HG02943 (cell line): ENCODE data around the gene TMEM145.
"Not testable (repeated sequence)": the region's sequence is repeated elsewhere in the genome, so short reads cannot be mapped to it uniquely, and the experiment has no call there.

ENCODE experiments used
- ATAC-seq: cut with Tn5 transposase; IDR thresholded peaks from one replicate; pipeline ENCODE4 v1.9.1; 2021; ENCODE audit warnings: mild to moderate bottlenecking, low read depth, moderate library complexity; ENCODE audit not compliant: unreplicated experiment

The TMEM145 gene

DNA sequence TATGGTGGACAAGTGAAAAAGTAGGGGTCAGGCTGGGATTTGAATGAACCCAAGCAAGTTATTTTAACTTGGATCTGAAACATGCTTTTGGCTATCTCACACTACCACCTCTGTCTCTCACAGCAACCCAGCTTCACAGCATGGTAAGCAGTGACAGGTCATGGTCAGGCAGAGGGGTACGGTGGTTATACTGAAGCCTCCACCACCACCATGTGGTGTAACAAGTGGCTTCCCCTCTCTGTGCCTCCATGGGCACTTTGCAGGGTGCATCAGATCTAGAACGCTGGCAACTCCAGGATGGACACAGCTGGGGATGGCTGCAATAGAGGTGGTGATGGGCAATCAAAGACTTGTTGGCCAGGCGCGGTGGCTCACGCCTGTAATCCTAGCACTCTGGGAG is 739 bp upstream of the TMEM145 start:
- no peak for ATAC-seq

- no peak for ATAC-seq
Measured at GRCh38 chr19:42313840-42314755, 989 bp downstream of the TMEM145 start.

DNA sequence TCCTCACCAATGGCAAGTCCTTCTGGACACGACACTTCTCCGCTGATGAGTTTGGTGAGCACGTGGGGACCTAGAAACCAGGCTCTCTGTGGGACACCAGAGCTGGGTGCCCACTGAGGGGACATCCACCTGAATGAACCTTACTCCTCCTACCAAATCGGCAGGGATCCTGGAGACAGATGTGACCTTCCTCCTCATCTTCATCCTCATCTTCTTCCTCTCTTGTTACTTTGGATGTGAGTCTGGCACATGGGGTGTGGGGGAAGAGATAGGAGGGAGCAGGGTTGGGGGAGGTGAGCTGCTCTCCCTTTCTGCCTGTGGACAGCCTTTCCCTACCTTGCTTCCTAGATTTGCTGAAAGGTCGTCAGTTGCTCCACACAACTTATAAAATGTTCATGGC is 1.9 kb downstream of the TMEM145 start:
- ATAC-seq, result no peak

- no peak for ATAC-seq
Measured at GRCh38 chr19:42316223-42317211, 3.4 kb downstream of the TMEM145 start.

GRCh38 chr19:42317535-42317934 is 4.4 kb downstream of the TMEM145 start:
- ATAC-seq, result no peak

DNA sequence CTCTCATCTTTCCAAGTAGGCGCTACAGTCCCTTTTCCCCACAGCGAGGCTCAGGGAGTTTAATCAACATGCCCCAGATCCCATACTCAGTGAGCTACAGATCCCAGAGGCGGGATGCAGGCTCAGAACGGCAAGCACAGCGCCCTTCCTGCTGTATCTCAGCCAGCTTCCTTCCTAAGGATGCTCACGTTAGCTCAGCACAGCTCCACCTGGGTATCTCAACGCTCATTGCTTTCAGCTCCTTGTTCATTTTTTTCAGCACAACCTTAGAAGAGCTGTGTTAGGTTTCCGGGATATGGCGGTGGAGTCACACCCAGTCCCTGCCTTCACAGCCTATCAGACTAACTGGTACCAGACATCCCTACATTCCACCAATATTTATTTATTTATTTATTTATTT is 9.2 kb downstream of the TMEM145 start:
- no peak for ATAC-seq

DNA sequence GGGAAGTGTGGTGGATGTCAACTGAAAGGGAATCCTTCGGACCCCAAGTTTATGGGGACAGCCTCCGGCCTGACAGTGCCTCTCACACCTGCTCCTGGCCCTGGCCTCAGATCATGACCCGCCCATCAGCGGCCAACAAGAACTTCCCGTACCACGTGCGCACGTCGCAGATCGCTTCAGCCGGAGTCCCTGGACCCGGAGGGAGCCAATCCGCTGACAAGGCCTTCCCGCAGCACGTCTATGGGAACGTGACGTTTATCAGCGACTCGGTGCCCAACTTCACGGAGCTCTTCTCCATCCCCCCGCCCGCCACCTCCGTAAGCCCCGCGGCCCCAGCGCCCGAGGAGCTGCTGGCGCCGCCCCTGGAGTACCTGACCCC is 10.4 kb downstream of the TMEM145 start:
- ATAC-seq, result no peak

DNA sequence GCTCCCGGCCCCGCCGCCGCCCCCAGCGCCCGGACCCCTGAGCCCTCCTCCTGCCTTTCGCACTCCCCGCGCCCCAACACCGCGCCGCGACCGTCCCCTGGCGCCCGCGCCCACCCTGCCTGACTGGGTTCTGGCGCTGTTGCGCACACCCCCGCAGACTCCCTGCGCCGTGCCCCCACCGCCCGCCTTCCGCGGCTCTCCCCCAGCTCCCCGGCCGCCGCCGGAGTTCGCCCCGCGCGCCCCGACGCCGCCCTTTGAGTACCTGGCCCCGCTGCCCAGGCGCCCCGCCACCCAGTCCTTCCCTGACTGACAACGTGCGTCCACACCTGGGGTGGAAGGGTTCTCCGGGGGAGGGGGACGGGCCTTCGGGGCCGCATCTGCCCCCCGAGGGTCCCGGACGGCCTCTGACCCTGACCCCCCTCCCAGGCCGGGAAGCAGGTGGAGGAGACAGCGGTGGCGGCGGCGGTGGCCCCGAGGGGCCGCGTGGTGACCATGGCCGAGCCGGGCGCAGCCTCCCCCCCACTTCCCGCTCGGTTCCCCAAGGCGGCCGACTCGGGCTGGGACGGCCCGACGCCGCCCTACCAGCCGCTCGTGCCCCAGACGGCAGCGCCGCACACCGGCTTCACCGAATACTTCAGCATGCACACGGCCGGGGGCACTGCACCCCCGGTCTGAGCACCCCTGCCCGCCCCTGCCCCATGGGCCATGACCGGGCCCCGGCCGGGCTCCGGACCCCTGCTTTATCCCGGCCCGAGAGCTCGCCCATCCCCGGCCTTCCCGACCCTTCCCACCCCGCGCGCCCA is 10.9 kb downstream of the TMEM145 start:
- ATAC-seq, result no peak

DNA sequence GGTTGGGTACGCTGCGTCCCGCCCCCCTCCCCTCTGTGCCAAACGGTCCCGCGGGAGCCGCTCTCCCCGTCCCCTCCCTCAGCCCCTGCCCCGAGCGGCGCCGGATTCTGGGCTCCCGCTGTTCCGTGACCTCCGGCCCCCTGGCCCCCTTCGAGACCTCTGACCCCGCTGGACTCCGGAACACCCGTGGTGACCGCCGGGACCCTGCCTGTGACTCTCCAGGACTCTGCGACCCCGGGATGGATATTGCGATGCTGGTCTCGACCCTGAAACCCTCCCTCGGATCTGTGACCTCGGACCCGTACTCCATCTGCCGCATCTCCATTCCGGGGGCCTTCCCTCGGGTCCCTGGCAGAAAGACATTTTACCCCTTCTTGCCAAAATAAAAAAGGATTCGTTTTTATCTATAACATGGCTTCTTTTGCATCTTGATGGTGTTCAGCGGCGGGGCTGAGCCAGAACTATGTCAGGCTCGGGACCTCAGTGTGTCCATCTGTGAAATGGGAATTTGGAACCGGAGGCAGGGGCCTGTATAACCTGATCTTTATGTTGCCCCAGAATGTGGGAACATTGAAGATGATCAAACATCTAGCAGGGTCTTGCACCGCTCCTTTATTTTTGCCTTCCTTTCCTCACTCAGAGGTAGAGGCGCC is 11.7 kb downstream of the TMEM145 start:
- no peak for ATAC-seq

DNA sequence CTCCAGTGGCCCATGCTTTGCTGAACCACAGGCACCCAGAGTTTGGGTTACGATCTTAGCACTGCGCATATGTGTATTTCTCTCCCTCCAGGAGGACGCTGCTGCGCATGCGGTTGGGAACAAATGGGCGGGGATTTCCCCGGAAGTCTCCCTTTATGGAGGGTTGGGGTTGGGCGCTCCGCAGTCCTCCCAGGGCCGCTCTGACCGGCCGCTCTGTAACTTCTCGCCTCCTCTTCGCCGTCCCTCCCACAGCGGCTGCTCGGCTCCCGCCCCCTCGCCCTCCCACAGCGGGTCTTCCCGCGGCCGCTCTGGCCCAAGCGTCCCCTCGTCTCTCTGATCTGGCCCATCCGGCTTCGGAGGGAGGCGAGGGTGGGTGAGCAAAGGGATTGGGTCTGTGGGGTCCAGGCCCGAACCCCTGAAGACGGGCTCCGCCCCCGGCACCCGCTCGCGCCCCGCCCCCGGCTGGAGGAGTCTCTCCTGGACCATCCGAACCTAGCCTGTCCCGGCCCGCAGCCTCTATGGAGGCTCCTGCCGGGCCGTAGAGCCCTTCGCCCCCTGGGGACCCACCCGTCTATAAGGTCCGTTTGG is 12.3 kb downstream of the TMEM145 start, which contains the start of gene MEGF8:
MEGF8 (plus strand) TSS at position 328 of the 588 bp plus-strand sequence. CDS start 609 bp downstream, outside the sequence.
- ATAC-seq, result peak; percentile 93

DNA sequence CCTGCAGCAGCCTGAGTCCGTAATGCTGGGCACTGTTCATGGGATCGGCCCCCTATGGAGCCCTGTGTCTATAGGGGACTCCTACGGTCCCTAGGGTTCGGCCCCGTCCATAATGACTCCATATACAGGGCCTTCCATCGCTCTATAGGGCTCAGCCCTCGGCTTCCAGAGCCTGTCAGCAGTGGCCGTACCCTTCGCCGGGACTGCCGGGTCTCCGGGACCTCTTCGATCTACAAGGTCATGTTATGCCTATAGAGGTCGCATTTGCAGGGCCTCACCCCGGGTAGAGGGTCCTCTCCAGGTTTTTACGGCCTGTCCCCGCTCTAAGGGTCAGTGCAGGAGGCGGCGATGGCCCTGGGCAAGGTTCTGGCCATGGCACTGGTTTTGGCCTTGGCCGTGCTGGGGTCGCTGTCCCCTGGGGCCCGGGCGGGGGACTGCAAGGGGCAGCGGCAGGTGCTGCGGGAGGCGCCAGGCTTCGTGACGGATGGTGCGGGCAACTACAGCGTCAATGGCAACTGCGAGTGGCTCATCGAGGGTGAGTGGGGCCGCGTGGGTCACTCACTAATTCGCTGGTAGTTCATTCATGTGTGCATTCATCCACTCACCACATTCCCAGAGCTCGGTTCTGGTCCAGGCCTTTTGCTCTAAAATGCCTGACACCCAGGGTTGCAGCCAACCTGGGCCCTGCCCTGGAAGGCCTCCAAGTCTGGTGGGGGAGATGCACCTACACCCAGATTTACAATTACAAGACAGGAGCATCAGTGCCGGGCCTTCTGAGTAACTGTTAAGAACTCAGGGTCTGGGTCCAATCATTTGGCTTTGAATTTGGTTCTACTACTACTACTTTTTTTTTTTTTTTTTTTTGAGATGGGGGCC is 13.0 kb downstream of the TMEM145 start:
- ATAC-seq, result no peak

GRCh38 chr19:42326969-42327368 is 13.9 kb downstream of the TMEM145 start:
- ATAC-seq, result no peak

DNA sequence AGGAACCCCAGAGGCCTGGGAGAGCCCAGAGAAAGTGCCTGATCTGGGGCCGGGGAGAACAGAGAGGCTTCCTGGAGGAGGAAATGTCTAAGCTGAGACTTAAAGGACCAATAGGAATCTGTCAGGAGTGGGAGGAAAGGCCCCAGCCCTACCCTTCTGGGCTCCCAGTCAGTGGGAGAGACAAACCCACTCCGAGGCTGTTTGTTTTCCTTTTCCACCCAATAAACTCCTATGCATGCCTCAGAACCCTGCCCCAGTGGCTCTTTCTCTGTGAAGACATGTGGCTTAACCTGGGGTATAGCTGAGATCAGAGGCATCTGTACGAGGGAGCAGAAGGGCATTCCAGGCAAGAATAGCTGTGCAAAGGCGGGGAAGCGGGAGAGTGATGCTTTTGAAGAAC is 14.3 kb downstream of the TMEM145 start:
- no peak for ATAC-seq

DNA sequence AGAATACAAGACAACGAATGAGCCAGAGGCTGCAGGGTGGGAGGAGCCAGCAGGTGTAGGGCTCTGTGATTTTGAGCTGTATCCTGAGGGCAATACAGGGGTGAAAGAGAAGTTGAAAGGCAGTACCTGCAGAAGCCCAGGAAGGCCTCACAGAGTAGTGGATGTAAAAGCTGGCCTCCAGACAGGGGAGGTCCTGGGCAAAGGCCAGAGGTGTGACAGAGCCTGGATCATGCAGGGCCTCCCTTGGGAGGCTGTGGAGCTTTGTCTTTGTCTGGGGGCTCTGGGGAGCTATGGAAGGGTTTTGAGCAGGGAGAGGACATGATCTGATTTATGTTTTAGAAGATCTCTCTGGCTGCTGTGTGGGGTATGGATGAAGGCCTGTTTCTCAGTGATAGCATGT is 15.0 kb downstream of the TMEM145 start:
- ATAC-seq, result no peak

DNA sequence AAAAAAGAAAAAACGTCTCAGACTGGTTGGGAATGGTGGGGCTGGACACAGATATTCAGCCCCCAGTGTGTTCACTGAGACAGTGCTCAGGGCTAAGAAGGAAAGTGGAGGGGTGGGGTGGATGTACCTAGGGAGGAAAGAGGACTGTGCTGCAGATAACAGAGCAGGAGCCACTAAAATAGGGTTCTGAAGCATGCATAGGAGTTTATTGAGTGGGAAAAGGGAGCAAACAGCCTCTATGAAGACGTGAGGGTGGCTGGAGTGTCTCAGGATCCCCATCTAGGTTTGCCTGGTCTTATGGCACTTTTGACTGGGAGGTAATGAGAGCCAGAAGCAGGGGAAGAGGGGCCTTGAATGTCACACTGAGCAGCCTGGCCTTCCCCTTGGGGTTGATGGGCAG is 15.7 kb downstream of the TMEM145 start:
- ATAC-seq, result no peak

- no peak for ATAC-seq
Measured at GRCh38 chr19:42330241-42330711, 17.2 kb downstream of the TMEM145 start.

- ATAC-seq, result not testable (repeated sequence)
Measured at GRCh38 chr19:42331333-42331732, 18.2 kb downstream of the TMEM145 start.

DNA sequence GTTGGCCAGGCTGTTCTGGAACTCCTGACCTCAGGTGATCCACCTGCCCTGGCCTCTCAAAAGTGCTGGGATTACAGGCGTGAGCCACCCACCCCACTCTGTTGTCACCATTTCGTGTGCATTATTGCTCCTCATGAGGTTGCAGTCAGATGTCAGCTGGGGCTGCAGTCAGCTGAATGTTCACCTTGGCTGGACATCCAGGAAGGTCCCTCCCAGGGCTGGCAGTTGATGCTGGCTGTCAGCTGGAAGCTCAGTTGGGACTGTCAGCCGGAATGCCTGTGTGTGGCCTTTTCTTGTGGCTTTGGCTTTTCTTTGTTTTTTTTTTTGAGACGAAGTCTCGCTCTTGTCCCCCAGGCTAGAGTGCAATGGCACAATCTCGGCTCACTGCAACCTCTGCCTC is 18.9 kb downstream of the TMEM145 start:
- ATAC-seq, result no peak
